ENCODE measurements around the gene UBE2D1. TPM values are rescaled to one million over a fixed set of nuclear protein-coding genes. Genes with fewer than 3 reads are reported as not detected.

The UBE2D1 gene
- total and polyA plus RNA-seq, 2 of the 8 experiments (the other 6 are each of a cell fraction or from before 2014, with no cell fraction given) = 21.2 to 33.5 TPM

- no peak overlapping the region for H2BK12ac ChIP-seq (ENCODE audit: low read depth, low read length)
- H3K9ac ChIP-seq (replicated peaks in 1 of 4; ENCODE audit: extremely low read depth in 1 of 4, low read depth in 3 of 4, low read length in 3 of 4) = no peak overlapping the region
- no peak for FAIRE-seq
- TF ChIP-seq BACH1 (IDR thresholded peaks at IDR 0.05; ENCODE audit: low read length) = no peak
- no peak for TF ChIP-seq FOSL1 (IDR thresholded peaks at IDR 0.05; ENCODE audit: insufficient read depth, low read depth, low read length)
- TF ChIP-seq SRF (IDR thresholded peaks at IDR 0.05; ENCODE audit: low read depth, low read length) = no peak
- TF ChIP-seq ATF2 (IDR thresholded peaks at IDR 0.05; ENCODE audit: low read length) = no peak
- TF ChIP-seq CTBP2 (IDR thresholded peaks at IDR 0.05; ENCODE audit: borderline replicate concordance, insufficient read depth, insufficient read length, low read length) = no peak
Measured at GRCh38 chr10:58311026-58311425, 23.8 kb upstream of the UBE2D1 start.

More at GRCh38 chr10:58311026-58311425, 23.8 kb upstream of the UBE2D1 start:
- H2BK15ac ChIP-seq (ENCODE audit: low read length) = no peak overlapping the region
- 0 out of 2 replicates have a peak, but pooled peaks cover 2% of the 10 kb centered on the region for H3K23me2 ChIP-seq (ENCODE audit: low read depth, low read length)
- H3K9me3 ChIP-seq (ENCODE audit: insufficient read depth in 2 of 2, low read depth in 1 of 2, low read length in 1 of 2) = no peaks in the 10 kb centered on the region
- H2AK5ac ChIP-seq (ENCODE audit: low read depth, low read length) = no peak overlapping the region
- no peaks in the 10 kb centered on the region for H3K27me3 ChIP-seq (replicated peaks in 1 of 4; ENCODE audit: control insufficient read depth in 3 of 4, extremely low read depth in 1 of 4, insufficient read depth in 3 of 4, low read length in 3 of 4)
- H3K27ac ChIP-seq (ENCODE audit: low read depth, low read length) = no peak overlapping the region
- no peak for DNase-seq (ENCODE audit: low read depth in 1 of 2, low spot score in 2 of 2)
- H4K91ac ChIP-seq (replicated peaks; ENCODE audit: insufficient read length, low read length) = no peak overlapping the region
- no peak overlapping the region for H4K8ac ChIP-seq (ENCODE audit: extremely low read depth, insufficient read depth, low read length)
- no peaks in the 10 kb centered on the region for H3K4me1 ChIP-seq (replicated peaks in 1 of 4; ENCODE audit: control insufficient read depth in 3 of 4, insufficient read depth in 4 of 4, low read length in 3 of 4)
- H3K23ac ChIP-seq (ENCODE audit: insufficient read length) = no peak overlapping the region
- H3K36me3 ChIP-seq (ENCODE audit: control insufficient read depth in 2 of 4, insufficient read depth in 4 of 4, low read length in 3 of 4) = no peaks in the 10 kb centered on the region
- ChIA-PET CTCF (ENCODE audit: partially characterized antibody) (interaction anchor here (1.4 to 3.1 kb wide), 2 partner anchors 11 to 15 kb away, joined by 4 to 22 read pairs; no protein-coding TSS in a partner anchor), POLR2A (ENCODE audit: partially characterized antibody) (no interaction called here)
- H4K5ac ChIP-seq (ENCODE audit: insufficient read length, low read depth, low read length) = no peak overlapping the region
- H3K18ac ChIP-seq (ENCODE audit: extremely low read depth, low read length) = no peak overlapping the region
- H3K56ac ChIP-seq (replicated peaks; ENCODE audit: insufficient read length, low read depth, low read length) = no peak overlapping the region
- no peak overlapping the region for H2BK20ac ChIP-seq (ENCODE audit: low read length)
- no peaks in the 10 kb centered on the region for H4K20me1 ChIP-seq (replicated peaks in 1 of 2; ENCODE audit: control insufficient read depth in 1 of 2, insufficient read depth in 2 of 2, low read length in 2 of 2)
- no peaks in the 10 kb centered on the region for H3K79me2 ChIP-seq (ENCODE audit: control insufficient read depth in 1 of 2, insufficient read depth in 2 of 2, low read length in 2 of 2)
- no peak overlapping the region for H2BK5ac ChIP-seq (ENCODE audit: low read depth, low read length)
- no peak overlapping the region for H2AFZ ChIP-seq (ENCODE audit: low read length)
- H3K4ac ChIP-seq (replicated peaks; ENCODE audit: insufficient read length, low read depth, low read length) = no peak overlapping the region
- H3K79me1 ChIP-seq (ENCODE audit: low read depth, low read length) = no peaks in the 10 kb centered on the region
- H3K14ac ChIP-seq (ENCODE audit: insufficient read length) = no peak overlapping the region
- H2BK120ac ChIP-seq (replicated peaks; ENCODE audit: low read depth, low read length) = no peak overlapping the region
- no peak overlapping the region for H3K4me3 ChIP-seq (ENCODE audit: extremely low read depth in 1 of 4, insufficient read depth in 2 of 4, low read depth in 3 of 4, low read length in 4 of 4)
- no peak overlapping the region for H3K4me2 ChIP-seq (ENCODE audit: insufficient read depth in 1 of 2, low read depth in 2 of 2, low read length in 2 of 2)

Measured in H1 (cell line).